GM23338 (cell line): ENCODE measurements around the gene FGFR3. TPM values are rescaled to one million over a fixed set of nuclear protein-coding genes. Genes with fewer than 3 reads are reported as not detected.

Experiments used
- ATAC-seq: fragments of 200-7000 bp; cut with Tn5 transposase; 3 replicates; pipeline ENCODE4 v1.9.1; 2020
- DNase-seq: peaks from one replicate; pipeline ENCODE4 v3.0.0-alpha.2; 2015; ENCODE audit warnings: low spot score
- H2AFZ ChIP-seq: fragments of 200-600 bp; sonication (generic); 2 replicates; pipeline ENCODE4 v1.8.0; 2016; ENCODE audit warnings: antibody characterized with exemption, mild to moderate bottlenecking, moderate library complexity
- H3F3A ChIP-seq: fragments of 200-600 bp; sonication (generic); replicated peaks from 2 replicates; pipeline ENCODE4 v1.8.0; 2017; ENCODE audit warnings: antibody characterized with exemption, mixed run types, low read depth
- H3K27ac ChIP-seq: fragments of 200-600 bp; sonication (generic); 2 replicates; pipeline ENCODE4 v1.6.1; 2016; ENCODE audit warnings: low read depth
- H3K27me3 ChIP-seq: fragments of 200-600 bp; sonication (generic); 2 replicates; pipeline ENCODE4 v1.8.0; 2016; ENCODE audit warnings: mild to moderate bottlenecking, mixed run types, moderate library complexity; ENCODE audit not compliant: insufficient read depth
- H3K36me3 ChIP-seq: fragments of 200-600 bp; sonication (generic); 2 replicates; pipeline ENCODE4 v1.8.0; 2016; ENCODE audit warnings: mild to moderate bottlenecking; ENCODE audit not compliant: insufficient read depth
- H3K4me1 ChIP-seq: fragments of 200-600 bp; sonication (generic); 2 replicates; pipeline ENCODE4 v1.8.0; 2016; ENCODE audit warnings: mild to moderate bottlenecking, moderate library complexity; ENCODE audit not compliant: insufficient read depth
- H3K4me2 ChIP-seq: fragments of 200-600 bp; sonication (generic); 2 replicates; pipeline ENCODE4 v1.7.1; 2017; ENCODE audit warnings: mixed run types
- H3K4me3 ChIP-seq: fragments of 200-600 bp; sonication (generic); 2 replicates; pipeline ENCODE4 v1.6.1; 2016; ENCODE audit warnings: mixed run types
- H3K79me2 ChIP-seq: fragments of 200-600 bp; sonication (generic); replicated peaks from 2 replicates; pipeline ENCODE4 v1.8.0; 2017; ENCODE audit warnings: mild to moderate bottlenecking; ENCODE audit not compliant: insufficient read depth
- H3K9me2 ChIP-seq: fragments of 200-600 bp; sonication (generic); 2 replicates; pipeline ENCODE4 v1.8.0; 2017; ENCODE audit not compliant: insufficient read depth
- H4K20me1 ChIP-seq: fragments of 200-600 bp; sonication (generic); replicated peaks from 2 replicates; pipeline ENCODE4 v1.8.0; 2017; ENCODE audit warnings: mild to moderate bottlenecking; ENCODE audit not compliant: insufficient read depth
- H3K27ac Mint-ChIP-seq: 2 replicates; pipeline ENCODE4 v1.8.0; 2020; ENCODE audit warnings: inconsistent platforms, mild to moderate bottlenecking, moderate library complexity, mixed read lengths
- H3K27me3 Mint-ChIP-seq: 3 replicates; pipeline ENCODE4 v1.8.0; 2022; ENCODE audit warnings: low read depth, mild to moderate bottlenecking, moderate library complexity, mixed read lengths, inconsistent platforms; ENCODE audit not compliant: insufficient read depth, poor library complexity
- H3K36me3 Mint-ChIP-seq: 3 replicates; pipeline ENCODE4 v1.8.0; 2021; ENCODE audit warnings: low read depth, mild to moderate bottlenecking, inconsistent platforms, moderate library complexity, mixed read lengths
- H3K4me1 Mint-ChIP-seq: 3 replicates; pipeline ENCODE4 v1.8.0; 2020; ENCODE audit warnings: mild to moderate bottlenecking, inconsistent platforms, mixed read lengths
- H3K4me3 Mint-ChIP-seq: 3 replicates; pipeline ENCODE4 v1.8.0; 2021; ENCODE audit warnings: moderate library complexity, mild to moderate bottlenecking, inconsistent platforms, mixed read lengths
- H3K9me3 Mint-ChIP-seq: 3 replicates; pipeline ENCODE4 v1.8.0; 2020; ENCODE audit warnings: moderate library complexity, mild to moderate bottlenecking, inconsistent platforms, mixed read lengths
- EZH2 ChIP-seq: fragments of 200-600 bp; sonication (generic); IDR thresholded peaks from one replicate; pipeline ENCODE4 v1.8.0; 2017; ENCODE audit warnings: antibody characterized with exemption, mild to moderate bottlenecking, low read depth; ENCODE audit not compliant: unreplicated experiment
- JUNB ChIP-seq: IDR thresholded peaks from one replicate; pipeline ENCODE4 v1.6.1; 2016; ENCODE audit warnings: antibody characterized with exemption; ENCODE audit not compliant: unreplicated experiment
- NANOG ChIP-seq: IDR thresholded peaks from 2 replicates; pipeline ENCODE4 v1.6.1; 2016; ENCODE audit warnings: antibody characterized with exemption, borderline replicate concordance
- STAT1 ChIP-seq: IDR thresholded peaks from one replicate; pipeline ENCODE4 v1.6.1; 2016; ENCODE audit warnings: antibody characterized with exemption; ENCODE audit not compliant: unreplicated experiment
- ZNF114 ChIP-seq: fragments of 250-450 bp; sonication (Bioruptor Pico); IDR thresholded peaks from 2 replicates; pipeline ENCODE4 v1.5.0; 2020; ENCODE audit warnings: mild to moderate bottlenecking, moderate library complexity
- ZNF331 ChIP-seq: fragments of 250-450 bp; sonication (Bioruptor Pico); IDR thresholded peaks from 2 replicates; pipeline ENCODE4 v1.5.0; 2020; ENCODE audit warnings: low read depth, mild to moderate bottlenecking, moderate library complexity
- polyA plus RNA-seq: library from polyadenylated mRNA; unstranded; fragments of >200 nt; fragmentation: Nextera tagmentation; extraction: Ambion mirVana; gene quantifications from 2 replicates; pipeline ENCODE4 v1.2.1, GENCODE V29; 2016
- total RNA-seq: library from RNA; depleted of rRNA; stranded (reverse); fragments of >200 nt; shearing (Covaris generic); gene quantifications from 2 replicates; pipeline ENCODE4 v1.2.3, GENCODE V29; 2014
- TF ChIP-seq, protein P1 (sequence below): IDR thresholded peaks from one replicate; pipeline ENCODE4 v1.6.1; 2018; ENCODE audit warnings: antibody characterized with exemption; ENCODE audit not compliant: unreplicated experiment
- TF ChIP-seq, protein P2 (sequence below), 2 experiments: fragments of 200-600 bp in 1 of 2; sonication (generic) in 1 of 2; conservative IDR thresholded peaks; 2 replicates each; pipeline versions ENCODE4 v1.5.1 to v1.6.1; 2016 to 2017; ENCODE audit warnings: antibody characterized with exemption in 2 of 2, low read depth in 2 of 2, mild to moderate bottlenecking in 2 of 2, moderate library complexity in 1 of 2
- TF ChIP-seq, protein P3 (sequence below): IDR thresholded peaks from 2 replicates; pipeline ENCODE4 v1.6.1; 2016; ENCODE audit warnings: antibody characterized with exemption

Gene FGFR3
- total and polyA plus RNA-seq, 2 experiments from 2014 or later = 3.6 to 17.4 TPM

DNA sequence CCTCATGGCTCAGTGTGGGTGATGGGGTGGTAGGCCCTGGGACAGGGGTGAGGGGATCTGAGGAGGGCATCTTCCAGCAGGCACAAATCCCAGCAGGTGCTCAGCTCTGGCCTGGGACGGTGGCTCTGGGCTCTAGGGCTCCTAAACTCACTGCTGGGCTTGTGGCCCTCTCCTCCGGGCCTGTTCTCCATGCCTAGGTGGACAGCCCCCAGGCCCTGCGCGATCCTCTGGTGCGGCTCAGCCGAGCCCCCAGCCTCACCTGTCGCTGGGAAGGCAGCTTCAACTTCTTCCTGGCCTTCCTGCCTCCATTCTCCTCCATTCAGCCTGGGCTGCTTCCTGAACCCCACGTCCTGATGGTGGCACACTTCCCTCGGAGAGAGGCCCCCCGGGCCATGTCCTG, 19.3 kb upstream of the FGFR3 start (continued):
- TF ChIP-seq, protein P1, sequence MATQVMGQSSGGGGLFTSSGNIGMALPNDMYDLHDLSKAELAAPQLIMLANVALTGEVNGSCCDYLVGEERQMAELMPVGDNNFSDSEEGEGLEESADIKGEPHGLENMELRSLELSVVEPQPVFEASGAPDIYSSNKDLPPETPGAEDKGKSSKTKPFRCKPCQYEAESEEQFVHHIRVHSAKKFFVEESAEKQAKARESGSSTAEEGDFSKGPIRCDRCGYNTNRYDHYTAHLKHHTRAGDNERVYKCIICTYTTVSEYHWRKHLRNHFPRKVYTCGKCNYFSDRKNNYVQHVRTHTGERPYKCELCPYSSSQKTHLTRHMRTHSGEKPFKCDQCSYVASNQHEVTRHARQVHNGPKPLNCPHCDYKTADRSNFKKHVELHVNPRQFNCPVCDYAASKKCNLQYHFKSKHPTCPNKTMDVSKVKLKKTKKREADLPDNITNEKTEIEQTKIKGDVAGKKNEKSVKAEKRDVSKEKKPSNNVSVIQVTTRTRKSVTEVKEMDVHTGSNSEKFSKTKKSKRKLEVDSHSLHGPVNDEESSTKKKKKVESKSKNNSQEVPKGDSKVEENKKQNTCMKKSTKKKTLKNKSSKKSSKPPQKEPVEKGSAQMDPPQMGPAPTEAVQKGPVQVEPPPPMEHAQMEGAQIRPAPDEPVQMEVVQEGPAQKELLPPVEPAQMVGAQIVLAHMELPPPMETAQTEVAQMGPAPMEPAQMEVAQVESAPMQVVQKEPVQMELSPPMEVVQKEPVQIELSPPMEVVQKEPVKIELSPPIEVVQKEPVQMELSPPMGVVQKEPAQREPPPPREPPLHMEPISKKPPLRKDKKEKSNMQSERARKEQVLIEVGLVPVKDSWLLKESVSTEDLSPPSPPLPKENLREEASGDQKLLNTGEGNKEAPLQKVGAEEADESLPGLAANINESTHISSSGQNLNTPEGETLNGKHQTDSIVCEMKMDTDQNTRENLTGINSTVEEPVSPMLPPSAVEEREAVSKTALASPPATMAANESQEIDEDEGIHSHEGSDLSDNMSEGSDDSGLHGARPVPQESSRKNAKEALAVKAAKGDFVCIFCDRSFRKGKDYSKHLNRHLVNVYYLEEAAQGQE = no peak
- TF ChIP-seq NANOG (no peak), ZNF114 (CRISPR knock-in tag) (no peak)

DNA sequence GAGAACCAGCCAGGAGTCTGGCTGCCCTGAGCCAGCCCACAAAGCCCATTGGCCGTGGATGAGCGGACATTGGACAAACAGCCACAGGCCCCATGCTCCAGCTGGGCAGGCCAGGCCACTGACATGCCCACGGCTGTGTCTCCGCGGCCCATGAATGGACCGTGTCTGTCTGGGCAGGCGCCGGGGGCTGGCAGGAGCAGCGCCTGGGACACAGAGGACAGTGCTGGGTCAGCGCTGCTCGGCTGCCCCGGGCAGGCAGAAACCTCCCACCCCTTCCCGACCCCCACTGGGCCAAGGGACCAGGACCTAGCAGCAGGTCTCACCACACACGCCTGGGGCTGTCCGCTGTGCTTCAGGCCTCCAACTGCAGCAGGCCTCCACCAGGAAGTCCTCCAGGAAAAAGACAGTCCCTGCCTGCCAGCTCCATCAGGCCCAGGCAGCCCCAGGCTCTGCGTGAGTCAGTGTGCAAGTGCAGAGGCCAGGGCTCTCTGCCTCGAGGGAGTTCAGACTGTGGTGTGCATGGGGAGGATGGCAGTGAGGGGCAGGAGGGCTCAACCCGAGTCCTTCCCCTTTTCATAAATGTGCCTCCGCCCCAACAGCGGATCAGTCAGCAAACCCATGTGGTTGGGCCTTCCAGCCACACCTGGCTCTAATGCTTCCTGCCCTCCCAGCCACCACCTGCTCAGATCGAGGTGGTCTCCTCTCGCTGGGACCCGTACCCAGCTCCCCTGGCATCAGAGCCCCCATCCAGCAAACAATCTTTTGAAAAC, 17.2 kb upstream of the FGFR3 start:
- no peak overlapping the region for H3K27ac ChIP-seq
- ATAC-seq = no peak

More for the DNA sequence above, 17.2 kb upstream of the FGFR3 start:
- H3K4me3 Mint-ChIP-seq = no peak overlapping the region
- H3K9me2 ChIP-seq = no peaks in the 10 kb centered on the region
- TF ChIP-seq EZH2 (no peak), NANOG (no peak), ZNF331 (CRISPR knock-in tag) (no peak), JUNB (no peak), STAT1 (no peak)
- TF ChIP-seq, protein P2, sequence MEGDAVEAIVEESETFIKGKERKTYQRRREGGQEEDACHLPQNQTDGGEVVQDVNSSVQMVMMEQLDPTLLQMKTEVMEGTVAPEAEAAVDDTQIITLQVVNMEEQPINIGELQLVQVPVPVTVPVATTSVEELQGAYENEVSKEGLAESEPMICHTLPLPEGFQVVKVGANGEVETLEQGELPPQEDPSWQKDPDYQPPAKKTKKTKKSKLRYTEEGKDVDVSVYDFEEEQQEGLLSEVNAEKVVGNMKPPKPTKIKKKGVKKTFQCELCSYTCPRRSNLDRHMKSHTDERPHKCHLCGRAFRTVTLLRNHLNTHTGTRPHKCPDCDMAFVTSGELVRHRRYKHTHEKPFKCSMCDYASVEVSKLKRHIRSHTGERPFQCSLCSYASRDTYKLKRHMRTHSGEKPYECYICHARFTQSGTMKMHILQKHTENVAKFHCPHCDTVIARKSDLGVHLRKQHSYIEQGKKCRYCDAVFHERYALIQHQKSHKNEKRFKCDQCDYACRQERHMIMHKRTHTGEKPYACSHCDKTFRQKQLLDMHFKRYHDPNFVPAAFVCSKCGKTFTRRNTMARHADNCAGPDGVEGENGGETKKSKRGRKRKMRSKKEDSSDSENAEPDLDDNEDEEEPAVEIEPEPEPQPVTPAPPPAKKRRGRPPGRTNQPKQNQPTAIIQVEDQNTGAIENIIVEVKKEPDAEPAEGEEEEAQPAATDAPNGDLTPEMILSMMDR (conservative IDR thresholded peaks at IDR 0.05; ENCODE audit: low read depth in 2 of 2) = no peak
- TF ChIP-seq, protein P1 = no peak
- TF ChIP-seq, protein P3, sequence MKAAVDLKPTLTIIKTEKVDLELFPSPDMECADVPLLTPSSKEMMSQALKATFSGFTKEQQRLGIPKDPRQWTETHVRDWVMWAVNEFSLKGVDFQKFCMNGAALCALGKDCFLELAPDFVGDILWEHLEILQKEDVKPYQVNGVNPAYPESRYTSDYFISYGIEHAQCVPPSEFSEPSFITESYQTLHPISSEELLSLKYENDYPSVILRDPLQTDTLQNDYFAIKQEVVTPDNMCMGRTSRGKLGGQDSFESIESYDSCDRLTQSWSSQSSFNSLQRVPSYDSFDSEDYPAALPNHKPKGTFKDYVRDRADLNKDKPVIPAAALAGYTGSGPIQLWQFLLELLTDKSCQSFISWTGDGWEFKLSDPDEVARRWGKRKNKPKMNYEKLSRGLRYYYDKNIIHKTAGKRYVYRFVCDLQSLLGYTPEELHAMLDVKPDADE = no peak
- DNase-seq = no peak
- no peaks in the 10 kb centered on the region for H3K36me3 ChIP-seq
- H4K20me1 ChIP-seq = no peaks in the 10 kb centered on the region
- H3F3A ChIP-seq = 0 out of 2 replicates have a peak, but pooled peaks cover 3% of the 10 kb centered on the region
- H3K4me2 ChIP-seq = no peak overlapping the region
- H3K4me1 ChIP-seq = peaks cover 19% of the 10 kb centered on the region
- no peaks in the 10 kb centered on the region for H3K79me2 ChIP-seq
- H2AFZ ChIP-seq = no peak overlapping the region
- H3K9me3 Mint-ChIP-seq = no peaks in the 10 kb centered on the region
- H3K4me1 Mint-ChIP-seq = peaks cover 21% of the 10 kb centered on the region; the same call in 2 of the 3 replicates
- no peaks in the 10 kb centered on the region for H3K36me3 Mint-ChIP-seq
- no peaks in the 10 kb centered on the region for H3K27me3 ChIP-seq
- H3K27ac Mint-ChIP-seq = no peak overlapping the region
- no peak overlapping the region for H3K4me3 ChIP-seq
- H3K27me3 Mint-ChIP-seq = peaks cover 4% of the 10 kb centered on the region
